HL-60 (cell line): ENCODE data around the gene NR0B1.

ENCODE experiments used
- CTCF ChIP-seq: IDR thresholded peaks from one replicate; pipeline ENCODE4 v1.5.1; 2011; ENCODE audit warnings: low read length, control low read depth, inconsistent platforms; ENCODE audit not compliant: insufficient read depth
- POLR2AphosphoS5 ChIP-seq: IDR thresholded peaks from 2 replicates; pipeline ENCODE4 v1.6.1; 2012; ENCODE audit warnings: low read depth
- SPI1 ChIP-seq: IDR thresholded peaks from 2 replicates; pipeline ENCODE4 v1.6.1; 2012; ENCODE audit warnings: low read depth, mild to moderate bottlenecking, borderline replicate concordance
- TF ChIP-seq, protein P1 (sequence below): IDR thresholded peaks from 2 replicates; pipeline ENCODE4 v1.6.1; 2012; ENCODE audit warnings: low read depth; ENCODE audit not compliant: insufficient replicate concordance

- TF ChIP-seq CTCF, result no peak
- TF ChIP-seq POLR2AphosphoS5, result no peak
- TF ChIP-seq SPI1, result no peak
- TF ChIP-seq, protein P1, sequence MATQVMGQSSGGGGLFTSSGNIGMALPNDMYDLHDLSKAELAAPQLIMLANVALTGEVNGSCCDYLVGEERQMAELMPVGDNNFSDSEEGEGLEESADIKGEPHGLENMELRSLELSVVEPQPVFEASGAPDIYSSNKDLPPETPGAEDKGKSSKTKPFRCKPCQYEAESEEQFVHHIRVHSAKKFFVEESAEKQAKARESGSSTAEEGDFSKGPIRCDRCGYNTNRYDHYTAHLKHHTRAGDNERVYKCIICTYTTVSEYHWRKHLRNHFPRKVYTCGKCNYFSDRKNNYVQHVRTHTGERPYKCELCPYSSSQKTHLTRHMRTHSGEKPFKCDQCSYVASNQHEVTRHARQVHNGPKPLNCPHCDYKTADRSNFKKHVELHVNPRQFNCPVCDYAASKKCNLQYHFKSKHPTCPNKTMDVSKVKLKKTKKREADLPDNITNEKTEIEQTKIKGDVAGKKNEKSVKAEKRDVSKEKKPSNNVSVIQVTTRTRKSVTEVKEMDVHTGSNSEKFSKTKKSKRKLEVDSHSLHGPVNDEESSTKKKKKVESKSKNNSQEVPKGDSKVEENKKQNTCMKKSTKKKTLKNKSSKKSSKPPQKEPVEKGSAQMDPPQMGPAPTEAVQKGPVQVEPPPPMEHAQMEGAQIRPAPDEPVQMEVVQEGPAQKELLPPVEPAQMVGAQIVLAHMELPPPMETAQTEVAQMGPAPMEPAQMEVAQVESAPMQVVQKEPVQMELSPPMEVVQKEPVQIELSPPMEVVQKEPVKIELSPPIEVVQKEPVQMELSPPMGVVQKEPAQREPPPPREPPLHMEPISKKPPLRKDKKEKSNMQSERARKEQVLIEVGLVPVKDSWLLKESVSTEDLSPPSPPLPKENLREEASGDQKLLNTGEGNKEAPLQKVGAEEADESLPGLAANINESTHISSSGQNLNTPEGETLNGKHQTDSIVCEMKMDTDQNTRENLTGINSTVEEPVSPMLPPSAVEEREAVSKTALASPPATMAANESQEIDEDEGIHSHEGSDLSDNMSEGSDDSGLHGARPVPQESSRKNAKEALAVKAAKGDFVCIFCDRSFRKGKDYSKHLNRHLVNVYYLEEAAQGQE, result no peak
These were observed 4.1 kb upstream of the NR0B1 start for GRCh38 chrX:30313322-30313721.
